Cardiac atrium fibroblast (primary cell): ENCODE measurements around the gene GOLGA8H. TPM values are rescaled to one million over a fixed set of nuclear protein-coding genes. Genes with fewer than 3 reads are reported as not detected.

ENCODE experiments used
- total RNA-seq: library from RNA; depleted of rRNA; stranded (reverse); fragments of >200 nt; gene quantifications from 2 replicates; pipeline ENCODE4 v1.2.3, GENCODE V29; 2015

Gene GOLGA8H
- total RNA-seq: not detected in 2 replicates

GRCh38 chr15:30603796-30604195 is at the start of gene GOLGA8H:
GOLGA8H (plus strand) TSS chr15:30604028; CDS start chr15:30604126, 98 bp downstream.

GRCh38 chr15:30625436-30626193 is 21.8 kb downstream of the GOLGA8H start, which contains the start of gene ARHGAP11B:
ARHGAP11B (plus strand) TSS chr15:30626128.

Other genes starting within 250 kb of the GOLGA8H start
- under 0.01 TPM in 1 of 2 replicates, not detected in the other for gene CHRFAM7A, start 210.5 kb upstream of the GOLGA8H start, total RNA-seq
- 1.5 and 1.8 TPM in 2 replicates for gene GOLGA8R, start 189.8 kb upstream of the GOLGA8H start, total RNA-seq
- 1.6 TPM in 1 of 2 replicates, not detected in the other for gene GOLGA8Q, start 52.0 kb upstream of the GOLGA8H start, total RNA-seq